Liver (tissue), 9 donors: ENCODE results near the gene DDIAS. TPM values are rescaled to one million over a fixed set of nuclear protein-coding genes. Genes with fewer than 3 reads are reported as not detected.
A peak's percentile ranks its signal among the peaks of the same experiment; 100 is the strongest.
"Not testable (repeated sequence)": the region's sequence is repeated elsewhere in the genome, so short reads cannot be mapped to it uniquely, and the experiment has no call there.

Experiments used
- DNase-seq: peaks from one replicate; pipeline ENCODE4 v3.0.0-alpha.2; 2017; ENCODE audit warnings: low spot score
- H3K27ac ChIP-seq, 2 donors: one replicate each; pipeline ENCODE4 v1.7.0; 2013; ENCODE audit warnings: inconsistent platforms in 2 of 2, low read length in 2 of 2, control low read depth in 1 of 2, low read depth in 1 of 2, mild to moderate bottlenecking in 1 of 2
- H3K27me3 ChIP-seq, 4 donors: one replicate each; pipeline versions ENCODE4 v1.6.1 to v1.7.0; 2013; ENCODE audit warnings: low read length in 3 of 4, inconsistent platforms in 1 of 4, mild to moderate bottlenecking in 1 of 4, moderate library complexity in 1 of 4; ENCODE audit not compliant: control insufficient read depth in 4 of 4, insufficient read depth in 4 of 4
- H3K36me3 ChIP-seq, 4 donors: one replicate each; pipeline versions ENCODE4 v1.6.1 to v1.7.0; 2013; ENCODE audit warnings: low read length in 3 of 4, mild to moderate bottlenecking in 3 of 4, low read depth in 1 of 4, moderate library complexity in 1 of 4; ENCODE audit not compliant: control insufficient read depth in 4 of 4, insufficient read depth in 3 of 4
- H3K4me1 ChIP-seq, 4 donors: one replicate each; pipeline versions ENCODE4 v1.6.1 to v1.7.0; 2013; ENCODE audit warnings: low read length in 3 of 4, mild to moderate bottlenecking in 3 of 4, moderate library complexity in 1 of 4; ENCODE audit not compliant: control insufficient read depth in 4 of 4, insufficient read depth in 4 of 4
- H3K4me3 ChIP-seq, 3 donors: one replicate each; pipeline versions ENCODE4 v1.6.1 to v1.7.0; 2013; ENCODE audit warnings: low read length in 3 of 3, control low read depth in 1 of 3, low read depth in 1 of 3, mild to moderate bottlenecking in 1 of 3
- H3K9ac ChIP-seq, 2 donors: one replicate each; pipeline ENCODE4 v1.7.0; 2013; ENCODE audit warnings: low read length in 2 of 2, mild to moderate bottlenecking in 2 of 2, moderate library complexity in 2 of 2, control low read depth in 1 of 2, low read depth in 1 of 2
- H3K9me3 ChIP-seq, 4 donors: one replicate each; pipeline versions ENCODE4 v1.6.1 to v1.7.0; 2013; ENCODE audit warnings: low read length in 3 of 4; ENCODE audit not compliant: control insufficient read depth in 4 of 4
- EGR1 ChIP-seq, 2 donors: IDR thresholded peaks; 2 replicates each; pipeline ENCODE4 v1.6.1; 2016 to 2018; ENCODE audit warnings: antibody characterized with exemption in 2 of 2, low read depth in 2 of 2
- FOXA1 ChIP-seq: IDR thresholded peaks from 2 replicates; pipeline ENCODE4 v1.6.1; 2016; ENCODE audit warnings: antibody characterized with exemption
- FOXA2 ChIP-seq: IDR thresholded peaks from 2 replicates; pipeline ENCODE4 v1.6.1; 2016; ENCODE audit warnings: antibody characterized with exemption
- GABPA ChIP-seq, 2 donors: IDR thresholded peaks in 1 of 2; conservative IDR thresholded peaks in 1 of 2; 2 replicates each; pipeline ENCODE4 v1.6.1; 2016; ENCODE audit warnings: antibody characterized with exemption in 2 of 2, mild to moderate bottlenecking in 1 of 2, moderate library complexity in 1 of 2
- HNF4G ChIP-seq: IDR thresholded peaks from 2 replicates; pipeline ENCODE4 v1.6.1; 2016; ENCODE audit warnings: antibody characterized with exemption
- JUND ChIP-seq, 2 donors: IDR thresholded peaks; 2 replicates each; pipeline ENCODE4 v1.6.1; 2016; ENCODE audit warnings: antibody characterized with exemption in 2 of 2
- NR2F2 ChIP-seq: IDR thresholded peaks from 2 replicates; pipeline ENCODE4 v1.6.1; 2016; ENCODE audit warnings: antibody characterized with exemption
- RAD21 ChIP-seq, 2 donors: IDR thresholded peaks; 2 replicates each; pipeline ENCODE4 v1.6.1; 2016; ENCODE audit warnings: antibody characterized with exemption in 2 of 2, mild to moderate bottlenecking in 2 of 2
- RXRA ChIP-seq, 2 donors: IDR thresholded peaks; 2 replicates each; pipeline ENCODE4 v1.6.1; 2017 to 2018; ENCODE audit warnings: antibody characterized with exemption in 2 of 2, mild to moderate bottlenecking in 1 of 2
- SP1 ChIP-seq: IDR thresholded peaks from 2 replicates; pipeline ENCODE4 v1.6.1; 2018; ENCODE audit warnings: antibody characterized with exemption, mild to moderate bottlenecking
- TAF1 ChIP-seq: conservative IDR thresholded peaks from 2 replicates; pipeline ENCODE4 v1.6.1; 2016; ENCODE audit warnings: antibody characterized with exemption, mild to moderate bottlenecking
- YY1 ChIP-seq: IDR thresholded peaks from 2 replicates; pipeline ENCODE4 v1.6.1; 2016; ENCODE audit warnings: antibody characterized with exemption, mild to moderate bottlenecking
- WGBS: extraction: QIAGEN DNeasy Blood & Tissue Kit; methylation state at CpG from one replicate; pipeline ENCODE4 v1.1.7; 2013; 5-methylcytosine and 5-hydroxymethylcytosine counted together
- polyA plus RNA-seq, 2 donors: library from polyadenylated mRNA; stranded (reverse) in 1 of 2; unstranded in 1 of 2; fragments of 200-250 nt in 1 of 2; fragments of >200 nt in 1 of 2; fragmentation: Nextera tagmentation in 1 of 2; extraction: Ambion mirVana in 1 of 2; gene quantifications; one replicate each; pipeline versions ENCODE4 v1.2.1 to v1.2.3, GENCODE V29; 2013 to 2015
- total RNA-seq, 2 donors: library from RNA; depleted of rRNA; stranded (reverse); fragments of >200 nt; gene quantifications; one replicate each; pipeline ENCODE4 v1.2.3, GENCODE V29; 2014
- TF ChIP-seq, protein P1 (sequence below): fragments of 150-350 bp; IDR thresholded peaks from 2 replicates; pipeline ENCODE4 v1.5.1; 2017; ENCODE audit warnings: improper control_type of control experiment, low read depth, low read length; ENCODE audit not compliant: missing input control
- TF ChIP-seq, protein P2 (sequence below): IDR thresholded peaks from 2 replicates; pipeline ENCODE4 v1.6.1; 2016; ENCODE audit warnings: antibody characterized with exemption
- TF ChIP-seq, protein P3 (sequence below): IDR thresholded peaks from 2 replicates; pipeline ENCODE4 v1.6.1; 2016; ENCODE audit warnings: antibody characterized with exemption
- TF ChIP-seq, protein P4 (sequence below): IDR thresholded peaks from 2 replicates; pipeline ENCODE4 v1.6.1; 2016; ENCODE audit warnings: antibody characterized with exemption, mild to moderate bottlenecking
- donor health status: healthy.
- donor health status: healthy.
- donor health status: healthy.
- donor health status: healthy.
- donor health status: healthy.

DDIAS gene
- total and polyA plus RNA-seq, 4 donors: 0.25 to 8.4 (median 0.47) TPM

DNA sequence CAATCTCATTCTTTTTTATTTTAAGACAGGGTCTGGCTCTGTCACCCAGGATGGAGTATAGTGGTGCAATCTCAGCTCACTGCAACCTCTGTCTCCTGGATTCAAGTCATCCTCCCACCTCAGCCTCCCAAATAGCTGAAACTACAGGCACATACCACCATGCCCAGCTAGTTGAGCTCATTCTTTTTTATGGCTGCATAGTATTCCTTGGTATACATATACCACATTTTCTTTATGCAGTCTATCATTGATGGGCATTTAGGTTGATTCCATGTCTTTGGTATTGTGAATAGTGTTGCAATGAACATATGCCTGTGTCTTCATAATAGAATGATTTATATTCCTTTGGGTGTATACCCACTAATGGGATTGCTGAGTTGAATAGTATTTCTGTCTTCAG lies 60.5 kb downstream of the DDIAS start:
- not testable (repeated sequence) for H3K36me3 ChIP-seq, H3K9ac ChIP-seq, H3K27ac ChIP-seq, H3K4me1 ChIP-seq, DNase-seq, H3K27me3 ChIP-seq, H3K9me3 ChIP-seq, H3K4me3 ChIP-seq

DNA sequence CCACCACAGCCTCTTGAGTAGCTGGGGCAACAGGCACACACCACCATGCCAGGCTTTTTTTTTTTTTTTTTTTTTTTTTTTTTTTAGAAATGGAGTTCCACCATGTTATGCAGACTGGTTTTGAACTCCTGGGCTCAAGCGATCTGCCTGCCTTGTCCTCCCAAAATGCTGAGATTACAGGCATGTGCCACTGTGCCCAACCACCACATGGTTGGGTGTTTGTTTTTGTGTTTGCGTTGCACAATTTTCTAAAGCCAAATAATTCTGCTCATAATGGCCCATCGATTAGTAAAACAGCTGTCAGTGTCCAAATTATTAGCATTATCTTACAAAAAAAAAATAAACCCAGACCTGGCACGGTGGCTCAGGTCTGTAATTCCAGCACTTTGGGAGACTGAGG lies 65.8 kb downstream of the DDIAS start:
- no peak for DNase-seq
- Histone ChIP-seq H3K36me3 (no peaks in the 10 kb centered on the region), H3K4me3 (no peak overlapping the region), H3K4me1 (no peaks in the 10 kb centered on the region), H3K9ac (no peak overlapping the region), H3K27ac (no peak overlapping the region), H3K9me3 (no peaks in the 10 kb centered on the region), H3K27me3 (no peaks in the 10 kb centered on the region)
- no peak for TF ChIP-seq FOXA1
- no peak for TF ChIP-seq TAF1
- no peak for TF ChIP-seq RXRA (IDR thresholded peaks at IDR 0.05)
- no peak for TF ChIP-seq HNF4G
- TF ChIP-seq EGR1 (IDR thresholded peaks at IDR 0.05; ENCODE audit: low read depth in 2 of 2): no peak
- no peak for TF ChIP-seq JUND (IDR thresholded peaks at IDR 0.05)
- TF ChIP-seq, protein P1, sequence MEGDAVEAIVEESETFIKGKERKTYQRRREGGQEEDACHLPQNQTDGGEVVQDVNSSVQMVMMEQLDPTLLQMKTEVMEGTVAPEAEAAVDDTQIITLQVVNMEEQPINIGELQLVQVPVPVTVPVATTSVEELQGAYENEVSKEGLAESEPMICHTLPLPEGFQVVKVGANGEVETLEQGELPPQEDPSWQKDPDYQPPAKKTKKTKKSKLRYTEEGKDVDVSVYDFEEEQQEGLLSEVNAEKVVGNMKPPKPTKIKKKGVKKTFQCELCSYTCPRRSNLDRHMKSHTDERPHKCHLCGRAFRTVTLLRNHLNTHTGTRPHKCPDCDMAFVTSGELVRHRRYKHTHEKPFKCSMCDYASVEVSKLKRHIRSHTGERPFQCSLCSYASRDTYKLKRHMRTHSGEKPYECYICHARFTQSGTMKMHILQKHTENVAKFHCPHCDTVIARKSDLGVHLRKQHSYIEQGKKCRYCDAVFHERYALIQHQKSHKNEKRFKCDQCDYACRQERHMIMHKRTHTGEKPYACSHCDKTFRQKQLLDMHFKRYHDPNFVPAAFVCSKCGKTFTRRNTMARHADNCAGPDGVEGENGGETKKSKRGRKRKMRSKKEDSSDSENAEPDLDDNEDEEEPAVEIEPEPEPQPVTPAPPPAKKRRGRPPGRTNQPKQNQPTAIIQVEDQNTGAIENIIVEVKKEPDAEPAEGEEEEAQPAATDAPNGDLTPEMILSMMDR: no peak
- no peak for TF ChIP-seq RAD21 (IDR thresholded peaks at IDR 0.05)
- TF ChIP-seq YY1: no peak
- no peak for TF ChIP-seq NR2F2
- TF ChIP-seq FOXA2: no peak
- TF ChIP-seq, protein P2, sequence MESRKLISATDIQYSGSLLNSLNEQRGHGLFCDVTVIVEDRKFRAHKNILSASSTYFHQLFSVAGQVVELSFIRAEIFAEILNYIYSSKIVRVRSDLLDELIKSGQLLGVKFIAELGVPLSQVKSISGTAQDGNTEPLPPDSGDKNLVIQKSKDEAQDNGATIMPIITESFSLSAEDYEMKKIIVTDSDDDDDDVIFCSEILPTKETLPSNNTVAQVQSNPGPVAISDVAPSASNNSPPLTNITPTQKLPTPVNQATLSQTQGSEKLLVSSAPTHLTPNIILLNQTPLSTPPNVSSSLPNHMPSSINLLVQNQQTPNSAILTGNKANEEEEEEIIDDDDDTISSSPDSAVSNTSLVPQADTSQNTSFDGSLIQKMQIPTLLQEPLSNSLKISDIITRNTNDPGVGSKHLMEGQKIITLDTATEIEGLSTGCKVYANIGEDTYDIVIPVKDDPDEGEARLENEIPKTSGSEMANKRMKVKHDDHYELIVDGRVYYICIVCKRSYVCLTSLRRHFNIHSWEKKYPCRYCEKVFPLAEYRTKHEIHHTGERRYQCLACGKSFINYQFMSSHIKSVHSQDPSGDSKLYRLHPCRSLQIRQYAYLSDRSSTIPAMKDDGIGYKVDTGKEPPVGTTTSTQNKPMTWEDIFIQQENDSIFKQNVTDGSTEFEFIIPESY: no peak
- no peak for TF ChIP-seq SP1
- no peak for TF ChIP-seq GABPA (IDR thresholded peaks at IDR 0.05 in 1 of 2, conservative IDR thresholded peaks at IDR 0.05 in 1 of 2)
- TF ChIP-seq, protein P3, sequence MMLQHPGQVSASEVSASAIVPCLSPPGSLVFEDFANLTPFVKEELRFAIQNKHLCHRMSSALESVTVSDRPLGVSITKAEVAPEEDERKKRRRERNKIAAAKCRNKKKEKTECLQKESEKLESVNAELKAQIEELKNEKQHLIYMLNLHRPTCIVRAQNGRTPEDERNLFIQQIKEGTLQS: no peak
- WGBS: 60% methylated on average over 4 of the region's 4 CpGs

DNA sequence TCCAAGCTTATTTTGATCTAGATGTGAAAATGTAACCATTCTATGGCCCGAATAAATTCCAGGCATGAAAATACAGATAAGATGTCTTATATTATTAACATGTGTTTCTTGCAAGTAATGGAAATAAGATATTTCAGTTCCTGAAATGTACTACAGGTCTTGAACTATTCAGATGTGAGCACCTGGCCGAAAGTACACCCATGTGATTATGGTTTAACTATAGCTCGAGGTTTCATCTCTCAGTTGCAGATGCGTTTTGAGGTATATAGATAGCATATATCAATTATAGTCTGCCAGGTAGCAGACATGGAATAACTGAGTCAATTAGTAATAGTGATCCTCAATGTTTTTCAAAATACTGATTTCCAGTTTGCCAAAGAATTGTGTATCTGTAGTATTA lies 68.3 kb downstream of the DDIAS start:
- H3K36me3 ChIP-seq: no peaks in the 10 kb centered on the region
- peak overlapping the region in 1 of 2 donors; percentile 7 for H3K27ac ChIP-seq
- no peaks in the 10 kb centered on the region for H3K4me1 ChIP-seq
- H3K9me3 ChIP-seq: no peaks in the 10 kb centered on the region
- TF ChIP-seq JUND (IDR thresholded peaks at IDR 0.05) (no peak), GABPA (IDR thresholded peaks at IDR 0.05 in 1 of 2, conservative IDR thresholded peaks at IDR 0.05 in 1 of 2) (no peak), NR2F2 (no peak), EGR1 (IDR thresholded peaks at IDR 0.05; ENCODE audit: low read depth in 2 of 2) (no peak), RXRA (IDR thresholded peaks at IDR 0.05) (no peak), FOXA2 (no peak), TAF1 (no peak), SP1 (no peak), RAD21 (IDR thresholded peaks at IDR 0.05) (no peak)
- TF ChIP-seq, protein P4, sequence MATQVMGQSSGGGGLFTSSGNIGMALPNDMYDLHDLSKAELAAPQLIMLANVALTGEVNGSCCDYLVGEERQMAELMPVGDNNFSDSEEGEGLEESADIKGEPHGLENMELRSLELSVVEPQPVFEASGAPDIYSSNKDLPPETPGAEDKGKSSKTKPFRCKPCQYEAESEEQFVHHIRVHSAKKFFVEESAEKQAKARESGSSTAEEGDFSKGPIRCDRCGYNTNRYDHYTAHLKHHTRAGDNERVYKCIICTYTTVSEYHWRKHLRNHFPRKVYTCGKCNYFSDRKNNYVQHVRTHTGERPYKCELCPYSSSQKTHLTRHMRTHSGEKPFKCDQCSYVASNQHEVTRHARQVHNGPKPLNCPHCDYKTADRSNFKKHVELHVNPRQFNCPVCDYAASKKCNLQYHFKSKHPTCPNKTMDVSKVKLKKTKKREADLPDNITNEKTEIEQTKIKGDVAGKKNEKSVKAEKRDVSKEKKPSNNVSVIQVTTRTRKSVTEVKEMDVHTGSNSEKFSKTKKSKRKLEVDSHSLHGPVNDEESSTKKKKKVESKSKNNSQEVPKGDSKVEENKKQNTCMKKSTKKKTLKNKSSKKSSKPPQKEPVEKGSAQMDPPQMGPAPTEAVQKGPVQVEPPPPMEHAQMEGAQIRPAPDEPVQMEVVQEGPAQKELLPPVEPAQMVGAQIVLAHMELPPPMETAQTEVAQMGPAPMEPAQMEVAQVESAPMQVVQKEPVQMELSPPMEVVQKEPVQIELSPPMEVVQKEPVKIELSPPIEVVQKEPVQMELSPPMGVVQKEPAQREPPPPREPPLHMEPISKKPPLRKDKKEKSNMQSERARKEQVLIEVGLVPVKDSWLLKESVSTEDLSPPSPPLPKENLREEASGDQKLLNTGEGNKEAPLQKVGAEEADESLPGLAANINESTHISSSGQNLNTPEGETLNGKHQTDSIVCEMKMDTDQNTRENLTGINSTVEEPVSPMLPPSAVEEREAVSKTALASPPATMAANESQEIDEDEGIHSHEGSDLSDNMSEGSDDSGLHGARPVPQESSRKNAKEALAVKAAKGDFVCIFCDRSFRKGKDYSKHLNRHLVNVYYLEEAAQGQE: no peak
- TF ChIP-seq, protein P1: no peak
- TF ChIP-seq, protein P3: no peak
- H3K4me3 ChIP-seq: no peak overlapping the region
- H3K9ac ChIP-seq: no peak overlapping the region
- DNase-seq: no peak
- H3K27me3 ChIP-seq: no peaks in the 10 kb centered on the region
- 92% methylated on average over 4 of the region's 4 CpGs for WGBS
